Endodermal cell (in vitro differentiated cells): ENCODE measurements around the gene ACOT8. TPM values are rescaled to one million over a fixed set of nuclear protein-coding genes. Genes with fewer than 3 reads are reported as not detected.

ENCODE experiments used
- DNase-seq: peaks from one replicate; pipeline ENCODE4 v3.0.0-alpha.2; 2017
- H3K27ac ChIP-seq: 2 replicates; pipeline ENCODE4 v1.5.1; 2013; ENCODE audit warnings: mild to moderate bottlenecking, low read depth, low read length, moderate library complexity
- H3K27me3 ChIP-seq: 2 replicates; pipeline ENCODE4 v1.6.1; 2013; ENCODE audit warnings: mild to moderate bottlenecking, low read length, moderate library complexity; ENCODE audit not compliant: insufficient read depth, control insufficient read depth, poor library complexity, severe bottlenecking
- H3K36me3 ChIP-seq: 2 replicates; pipeline ENCODE4 v1.7.0; 2013; ENCODE audit warnings: mild to moderate bottlenecking, low read length, moderate library complexity; ENCODE audit not compliant: control insufficient read depth, insufficient read depth
- H3K4me1 ChIP-seq: one replicate; pipeline ENCODE4 v1.7.0; 2013; ENCODE audit warnings: low read length; ENCODE audit not compliant: control insufficient read depth, insufficient read depth
- H3K4me3 ChIP-seq: 2 replicates; pipeline ENCODE4 v1.5.1; 2013; ENCODE audit warnings: mild to moderate bottlenecking, low read length, moderate library complexity
- H3K9ac ChIP-seq: 2 replicates; pipeline ENCODE4 v1.6.1; 2013; ENCODE audit warnings: mild to moderate bottlenecking, low read length, moderate library complexity; ENCODE audit not compliant: poor library complexity, severe bottlenecking; ENCODE audit errors: extremely low read depth
- H3K9me3 ChIP-seq: 2 replicates; pipeline ENCODE4 v1.6.1; 2013; ENCODE audit warnings: mild to moderate bottlenecking, low read length, moderate library complexity; ENCODE audit not compliant: control insufficient read depth
- H3K27ac Mint-ChIP-seq: 2 replicates; pipeline ENCODE4 v1.8.0; 2020; ENCODE audit warnings: mixed read lengths
- H3K27me3 Mint-ChIP-seq: 2 replicates; pipeline ENCODE4 v1.8.0; 2021; ENCODE audit warnings: mild to moderate bottlenecking, mixed read lengths; ENCODE audit not compliant: insufficient read depth
- H3K36me3 Mint-ChIP-seq: 2 replicates; pipeline ENCODE4 v1.8.0; 2020; ENCODE audit warnings: low read depth, mixed read lengths
- H3K4me1 Mint-ChIP-seq: 2 replicates; pipeline ENCODE4 v1.8.0; 2020; ENCODE audit warnings: mixed read lengths
- H3K4me3 Mint-ChIP-seq: 2 replicates; pipeline ENCODE4 v1.8.0; 2020; ENCODE audit warnings: mild to moderate bottlenecking, moderate library complexity, mixed read lengths
- H3K9me3 Mint-ChIP-seq: 2 replicates; pipeline ENCODE4 v1.8.0; 2020; ENCODE audit warnings: mild to moderate bottlenecking, mixed read lengths
- WGBS, 2 experiments: methylation state at CpG; one replicate each; pipeline versions ENCODE4 v1.1.5 to v1.1.7; 2013; ENCODE audit warnings: missing lambda C conversion rate in 2 of 2, mixed read lengths in 1 of 2; ENCODE audit not compliant: insufficient coverage in 1 of 2, insufficient read length in 1 of 2; 5-methylcytosine and 5-hydroxymethylcytosine counted together
- total RNA-seq, 2 donors: library from RNA; stranded (reverse); fragmentation: NEBNext Ultra II Directional in 1 of 2; extraction: Animal tissue kit (Norgen Biotek cat#: 25700) in 1 of 2; gene quantifications; 2 replicates in 1 of 2; 3 replicates in 1 of 2; pipeline ENCODE4 v1.2.1, GENCODE V29; 2021
- TF ChIP-seq, protein P1 (sequence below): fragments of 200-600 bp; sonication (generic); conservative IDR thresholded peaks from 2 replicates; pipeline ENCODE4 v1.5.0; 2021; ENCODE audit warnings: antibody characterized with exemption, mild to moderate bottlenecking

ACOT8 gene
- total RNA-seq, 2 donors from 2014 or later, result 24.3 to 27.9 TPM

DNA sequence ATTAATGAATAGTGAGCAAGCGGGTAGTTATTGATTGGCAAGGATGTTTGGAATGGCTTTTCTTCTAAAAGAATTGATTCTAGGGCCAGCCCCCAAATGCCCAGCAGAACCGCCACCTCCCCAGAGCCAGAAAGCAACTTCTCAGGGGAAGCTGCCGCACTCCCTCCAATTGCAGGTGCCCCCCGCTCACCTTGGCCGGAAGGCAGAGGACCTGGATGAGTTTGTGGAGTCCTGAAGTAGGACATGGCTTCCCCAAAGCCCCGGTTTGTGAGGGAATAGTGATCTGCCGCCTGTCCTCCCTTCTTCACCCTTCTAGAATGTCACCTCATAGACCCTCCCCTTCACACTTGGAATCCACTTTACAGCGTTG is 30.1 kb upstream of the ACOT8 start, which contains the start of gene SPATA25:
TSS of gene SPATA25 (minus strand) at position 277 of the 370 bp plus-strand sequence. CDS start at position 245, 32 bp downstream.
- Mint-ChIP-seq H3K36me3 (peaks cover 27% of the 10 kb centered on the region), H3K27ac (peak within 1 kb of the TSS; percentile 6), H3K27me3 (no peaks in the 10 kb centered on the region), H3K4me3 (no peak within 1 kb of the TSS), H3K9me3 (no peaks in the 10 kb centered on the region), H3K4me1 (peaks cover 4% of the 10 kb centered on the region)
- TF ChIP-seq, protein P1, sequence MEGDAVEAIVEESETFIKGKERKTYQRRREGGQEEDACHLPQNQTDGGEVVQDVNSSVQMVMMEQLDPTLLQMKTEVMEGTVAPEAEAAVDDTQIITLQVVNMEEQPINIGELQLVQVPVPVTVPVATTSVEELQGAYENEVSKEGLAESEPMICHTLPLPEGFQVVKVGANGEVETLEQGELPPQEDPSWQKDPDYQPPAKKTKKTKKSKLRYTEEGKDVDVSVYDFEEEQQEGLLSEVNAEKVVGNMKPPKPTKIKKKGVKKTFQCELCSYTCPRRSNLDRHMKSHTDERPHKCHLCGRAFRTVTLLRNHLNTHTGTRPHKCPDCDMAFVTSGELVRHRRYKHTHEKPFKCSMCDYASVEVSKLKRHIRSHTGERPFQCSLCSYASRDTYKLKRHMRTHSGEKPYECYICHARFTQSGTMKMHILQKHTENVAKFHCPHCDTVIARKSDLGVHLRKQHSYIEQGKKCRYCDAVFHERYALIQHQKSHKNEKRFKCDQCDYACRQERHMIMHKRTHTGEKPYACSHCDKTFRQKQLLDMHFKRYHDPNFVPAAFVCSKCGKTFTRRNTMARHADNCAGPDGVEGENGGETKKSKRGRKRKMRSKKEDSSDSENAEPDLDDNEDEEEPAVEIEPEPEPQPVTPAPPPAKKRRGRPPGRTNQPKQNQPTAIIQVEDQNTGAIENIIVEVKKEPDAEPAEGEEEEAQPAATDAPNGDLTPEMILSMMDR, result no peak
- Histone ChIP-seq H3K4me1 (no peaks in the 10 kb centered on the region), H3K9ac (no peak within 1 kb of the TSS), H3K36me3 (peaks cover 24% of the 10 kb centered on the region), H3K27me3 (no peaks in the 10 kb centered on the region), H3K4me3 (no peak within 1 kb of the TSS), H3K9me3 (no peaks in the 10 kb centered on the region), H3K27ac (no peak within 1 kb of the TSS)
- WGBS, 2 experiments, result 88 to 93% methylated on average over 2 to 8 of the region's 8 CpGs
- DNase-seq, result no peak

DNA sequence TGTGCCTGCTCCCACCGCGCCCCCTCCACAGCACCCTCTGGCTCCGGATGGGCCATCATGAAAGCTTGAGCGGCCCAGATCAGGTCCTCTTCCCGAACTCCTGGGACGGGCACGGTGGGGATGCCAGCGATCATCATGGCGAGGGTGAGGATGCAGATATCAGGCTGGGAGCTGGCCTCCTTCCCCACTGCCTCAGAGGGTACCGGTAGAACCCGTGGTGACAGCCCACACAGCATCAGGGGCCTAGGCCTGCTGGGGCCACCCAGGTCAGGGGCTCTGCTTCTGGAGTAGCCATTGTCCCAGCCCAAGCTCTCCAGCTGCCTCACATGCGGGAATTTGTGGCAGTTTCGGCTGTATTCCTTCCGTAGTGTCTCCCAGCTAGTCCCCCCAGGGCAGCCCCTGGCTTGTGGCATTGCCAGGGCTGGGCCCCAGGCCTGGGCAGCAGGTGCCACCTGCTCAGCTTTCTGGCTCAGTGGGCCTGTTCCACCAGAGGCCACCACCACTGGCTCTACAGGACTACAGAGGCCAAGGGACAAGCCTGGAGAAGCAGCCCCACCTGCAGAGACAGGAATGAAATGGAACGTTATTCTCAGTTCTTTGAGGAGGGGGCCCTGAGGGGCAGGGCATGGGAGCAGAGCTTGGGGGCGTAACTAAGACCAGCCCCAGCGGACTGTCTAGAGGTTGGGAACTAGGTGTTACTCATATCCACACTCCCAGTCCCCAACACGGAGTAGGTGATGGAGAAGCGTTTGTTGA is 29.6 kb upstream of the ACOT8 start:
- H3K4me1 ChIP-seq, result no peaks in the 10 kb centered on the region
- H3K4me3 ChIP-seq, result no peak overlapping the region
- Mint-ChIP-seq H3K36me3 (peaks cover 29% of the 10 kb centered on the region), H3K27ac (no peak overlapping the region), H3K4me3 (no peak overlapping the region), H3K4me1 (peaks cover 3% of the 10 kb centered on the region), H3K27me3 (no peaks in the 10 kb centered on the region), H3K9me3 (no peaks in the 10 kb centered on the region)
- no peak for DNase-seq
- H3K9ac ChIP-seq, result no peak overlapping the region
- TF ChIP-seq, protein P1, result no peak
- WGBS, 2 experiments, result 93 to 94% methylated on average over 14 to 19 of the region's 19 CpGs
- H3K27ac ChIP-seq, result no peak overlapping the region
- no peaks in the 10 kb centered on the region for H3K9me3 ChIP-seq
- H3K27me3 ChIP-seq, result no peaks in the 10 kb centered on the region
- H3K36me3 ChIP-seq, result peaks cover 23% of the 10 kb centered on the region

DNA sequence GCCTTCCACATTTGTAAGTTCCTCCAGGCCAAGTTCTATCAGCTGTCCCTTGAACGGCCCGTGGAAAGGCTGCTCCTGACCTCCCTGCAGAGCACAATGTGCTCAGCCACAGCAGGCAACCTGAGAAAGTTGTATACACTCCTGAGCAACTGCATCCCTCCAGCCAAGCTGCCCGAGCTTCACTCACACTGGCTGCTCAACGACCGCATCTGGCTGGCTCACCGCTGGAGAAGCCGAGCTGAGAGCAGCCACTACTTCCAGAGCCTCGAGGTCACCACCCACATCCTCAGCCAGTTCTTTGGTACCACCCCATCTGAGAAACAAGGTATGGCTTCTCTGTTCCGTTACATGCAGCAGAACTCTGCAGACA is 25.9 kb upstream of the ACOT8 start:
- DNase-seq, result no peak
- peaks cover 6% of the 10 kb centered on the region for H3K4me1 Mint-ChIP-seq
- H3K9me3 ChIP-seq, result no peaks in the 10 kb centered on the region
- peaks cover 29% of the 10 kb centered on the region for H3K36me3 Mint-ChIP-seq
- H3K27me3 Mint-ChIP-seq, result no peaks in the 10 kb centered on the region
- TF ChIP-seq, protein P1, result no peak
- no peak overlapping the region for H3K27ac Mint-ChIP-seq
- no peak overlapping the region for H3K4me3 Mint-ChIP-seq
- no peak overlapping the region for H3K9ac ChIP-seq
- H3K4me1 ChIP-seq, result no peaks in the 10 kb centered on the region
- 93 to 94% methylated on average over 9 of the region's 9 CpGs for WGBS, 2 experiments
- peaks cover 24% of the 10 kb centered on the region for H3K36me3 ChIP-seq
- no peaks in the 10 kb centered on the region for H3K27me3 ChIP-seq
- H3K9me3 Mint-ChIP-seq, result no peaks in the 10 kb centered on the region
- no peak overlapping the region for H3K4me3 ChIP-seq
- no peak overlapping the region for H3K27ac ChIP-seq
